Astrocyte (in vitro differentiated cells and primary cell): Measurements from ENCODE around the gene CAMKMT. TPM values are rescaled to one million over a fixed set of nuclear protein-coding genes. Genes with fewer than 3 reads are reported as not detected.

Experiments used
- DNase-seq: peaks from one replicate; pipeline ENCODE4 v3.0.0-alpha.2; 2010; ENCODE audit warnings: low read depth
- FAIRE-seq: peaks from 2 replicates; lab custom pipeline; 2011; peaks lifted over from hg19 to GRCh38; lab: Jason Lieb, UNC
- H2AFZ ChIP-seq: 2 replicates; pipeline ENCODE4 v1.6.0; 2012; ENCODE audit warnings: low read depth, low read length, inconsistent platforms
- H3K27ac ChIP-seq: 2 replicates; pipeline ENCODE4 v1.5.1; 2011; ENCODE audit warnings: low read depth, low read length, inconsistent platforms
- H3K27me3 ChIP-seq: 2 replicates; pipeline ENCODE4 v1.6.0; 2011; ENCODE audit warnings: low read length, inconsistent platforms; ENCODE audit not compliant: insufficient read depth
- H3K36me3 ChIP-seq: 2 replicates; pipeline ENCODE4 v1.5.1; 2011; ENCODE audit warnings: low read length, inconsistent platforms; ENCODE audit not compliant: insufficient read depth
- H3K4me1 ChIP-seq: 2 replicates; pipeline ENCODE4 v1.5.1; 2011; ENCODE audit warnings: low read length, inconsistent platforms; ENCODE audit not compliant: insufficient read depth
- H3K4me2 ChIP-seq: 2 replicates; pipeline ENCODE4 v1.6.0; 2012; ENCODE audit warnings: low read length, inconsistent platforms
- H3K4me3 ChIP-seq: 2 replicates; pipeline ENCODE4 v1.5.1; 2011; ENCODE audit warnings: low read depth, mild to moderate bottlenecking, low read length, inconsistent platforms; ENCODE audit not compliant: insufficient read depth
- H3K79me2 ChIP-seq: 2 replicates; pipeline ENCODE4 v1.6.0; 2012; ENCODE audit warnings: mild to moderate bottlenecking, low read length, inconsistent platforms; ENCODE audit not compliant: insufficient read depth
- H3K9ac ChIP-seq: 2 replicates; pipeline ENCODE4 v1.6.0; 2012; ENCODE audit warnings: mild to moderate bottlenecking, low read length, inconsistent platforms
- H3K9me3 ChIP-seq: 2 replicates; pipeline ENCODE4 v1.5.1; 2012; ENCODE audit warnings: low read depth, mild to moderate bottlenecking, low read length, inconsistent platforms; ENCODE audit not compliant: insufficient read depth
- H4K20me1 ChIP-seq: 2 replicates; pipeline ENCODE4 v1.6.0; 2012; ENCODE audit warnings: low read length, inconsistent platforms; ENCODE audit not compliant: insufficient read depth
- H3K27ac Mint-ChIP-seq: one replicate; pipeline ENCODE4 v1.8.0; 2021; ENCODE audit warnings: mild to moderate bottlenecking, mixed read lengths; ENCODE audit not compliant: unreplicated experiment
- H3K27me3 Mint-ChIP-seq: one replicate; pipeline ENCODE4 v1.8.0; 2021; ENCODE audit warnings: low read depth, mixed read lengths; ENCODE audit not compliant: unreplicated experiment
- H3K36me3 Mint-ChIP-seq: one replicate; pipeline ENCODE4 v1.8.0; 2021; ENCODE audit warnings: low read depth, mixed read lengths; ENCODE audit not compliant: unreplicated experiment
- H3K4me1 Mint-ChIP-seq: one replicate; pipeline ENCODE4 v1.8.0; 2021; ENCODE audit warnings: low read depth, mixed read lengths; ENCODE audit not compliant: unreplicated experiment
- H3K4me3 Mint-ChIP-seq: one replicate; pipeline ENCODE4 v1.8.0; 2021; ENCODE audit warnings: mild to moderate bottlenecking, moderate library complexity, mixed read lengths; ENCODE audit not compliant: unreplicated experiment
- H3K9me3 Mint-ChIP-seq: one replicate; pipeline ENCODE4 v1.8.0; 2021; ENCODE audit warnings: mild to moderate bottlenecking, mixed read lengths; ENCODE audit not compliant: unreplicated experiment
- CTCF ChIP-seq: IDR thresholded peaks from 2 replicates; pipeline ENCODE4 v1.5.1; 2011; ENCODE audit warnings: low read depth, mild to moderate bottlenecking, inconsistent platforms, low read length, moderate library complexity; ENCODE audit not compliant: insufficient read depth
- EZH2 ChIP-seq: IDR thresholded peaks from 2 replicates; pipeline ENCODE4 v1.6.1; 2012; ENCODE audit warnings: mild to moderate bottlenecking, low read length, inconsistent platforms; ENCODE audit not compliant: insufficient read depth
- total RNA-seq: library from RNA; stranded (reverse); gene quantifications from 2 replicates; pipeline ENCODE4 v1.2.1, GENCODE V29; 2021

CAMKMT gene
- total RNA-seq, 1 donor from 2014 or later: 9.3 TPM

- no peak overlapping the region for H3K4me3 ChIP-seq
- no peak overlapping the region for H3K9ac ChIP-seq
- no peaks in the 10 kb centered on the region for H3K9me3 Mint-ChIP-seq
- H3K36me3 Mint-ChIP-seq: no peaks in the 10 kb centered on the region
- no peaks in the 10 kb centered on the region for H4K20me1 ChIP-seq
- H3K4me3 Mint-ChIP-seq: no peak overlapping the region
- peak overlapping the region; percentile 48 for H3K4me2 ChIP-seq
- peaks cover 21% of the 10 kb centered on the region for H3K4me1 ChIP-seq
- FAIRE-seq (peak; percentile 20), DNase-seq (peak; percentile 14)
- no peak for TF ChIP-seq CTCF
- no peak for TF ChIP-seq EZH2
- peaks cover 24% of the 10 kb centered on the region for H3K4me1 Mint-ChIP-seq
- no peaks in the 10 kb centered on the region for H3K9me3 ChIP-seq
- no peak overlapping the region for H3K27ac Mint-ChIP-seq
- no peak overlapping the region for H3K27ac ChIP-seq
- H2AFZ ChIP-seq: no peak overlapping the region
- no peaks in the 10 kb centered on the region for H3K79me2 ChIP-seq
- no peaks in the 10 kb centered on the region for H3K27me3 ChIP-seq
- no peaks in the 10 kb centered on the region for H3K36me3 ChIP-seq
- no peaks in the 10 kb centered on the region for H3K27me3 Mint-ChIP-seq
These were observed 186.7 kb downstream of the CAMKMT start for GRCh38 chr2:44548221-44549098.

- FAIRE-seq (peak; percentile 78), DNase-seq (peak; percentile 76)
- Mint-ChIP-seq H3K27me3 (no peaks in the 10 kb centered on the region), H3K9me3 (no peaks in the 10 kb centered on the region), H3K4me1 (peaks cover 23% of the 10 kb centered on the region), H3K36me3 (no peaks in the 10 kb centered on the region), H3K4me3 (no peak overlapping the region), H3K27ac (peak overlapping the region; percentile 16)
- H3K4me3 ChIP-seq: no peak overlapping the region
- H3K27me3 ChIP-seq: no peaks in the 10 kb centered on the region
- H3K9ac ChIP-seq: no peak overlapping the region
- H3K27ac ChIP-seq: peak overlapping the region; percentile 33
- no peaks in the 10 kb centered on the region for H3K9me3 ChIP-seq
- H2AFZ ChIP-seq: no peak overlapping the region
- no peaks in the 10 kb centered on the region for H3K79me2 ChIP-seq
- peak overlapping the region; percentile 48 for H3K4me2 ChIP-seq
- no peaks in the 10 kb centered on the region for H3K36me3 ChIP-seq
- H3K4me1 ChIP-seq: peaks cover 27% of the 10 kb centered on the region
- TF ChIP-seq EZH2 (no peak), CTCF (no peak)
- H4K20me1 ChIP-seq: no peaks in the 10 kb centered on the region
These were observed 187.3 kb downstream of the CAMKMT start for GRCh38 chr2:44549099-44549471.

GRCh38 chr2:44549856-44550255, 188.1 kb downstream of the CAMKMT start:
- H3K36me3 Mint-ChIP-seq: no peaks in the 10 kb centered on the region

More at GRCh38 chr2:44549856-44550255, 188.1 kb downstream of the CAMKMT start:
- Histone ChIP-seq H3K79me2 (no peaks in the 10 kb centered on the region), H4K20me1 (no peaks in the 10 kb centered on the region), H3K9ac (no peak overlapping the region), H3K4me3 (no peak overlapping the region), H3K27ac (peak overlapping the region; percentile 33), H3K9me3 (no peaks in the 10 kb centered on the region), H3K4me1 (peaks cover 27% of the 10 kb centered on the region), H3K27me3 (no peaks in the 10 kb centered on the region), H3K4me2 (peak overlapping the region; percentile 48), H2AFZ (no peak overlapping the region), H3K36me3 (no peaks in the 10 kb centered on the region)
- peaks cover 18% of the 10 kb centered on the region for H3K4me1 Mint-ChIP-seq
- FAIRE-seq: no peak
- peak; percentile 70 for DNase-seq
- no peaks in the 10 kb centered on the region for H3K27me3 Mint-ChIP-seq
- TF ChIP-seq CTCF (no peak), EZH2 (no peak)
- H3K27ac Mint-ChIP-seq: peak overlapping the region; percentile 1
- H3K9me3 Mint-ChIP-seq: no peaks in the 10 kb centered on the region
- no peak overlapping the region for H3K4me3 Mint-ChIP-seq
